Esophagus squamous epithelium (tissue), 5 donors: ENCODE results near the gene TNIP1. TPM values are rescaled to one million over a fixed set of nuclear protein-coding genes. Genes with fewer than 3 reads are reported as not detected.
A peak's percentile ranks its signal among the peaks of the same experiment; 100 is the strongest.

Experiments used
- DNase-seq: peaks from one replicate; lab custom pipeline; 2025; lab: John Stamatoyannopoulos, UW
- H3K27ac ChIP-seq, 4 donors: fragments of 200-600 bp; sonication (generic); one replicate each; pipeline ENCODE4 v1.5.1; 2016 to 2019; ENCODE audit warnings: mild to moderate bottlenecking in 1 of 4
- H3K27me3 ChIP-seq, 4 donors: fragments of 200-600 bp; sonication (generic); 1 replicate in 3 of 4; 2 replicates in 1 of 4; pipeline versions ENCODE4 v1.5.1 to v1.6.0; 2017 to 2021; ENCODE audit warnings: antibody characterized with exemption in 1 of 4
- H3K36me3 ChIP-seq, 3 donors: fragments of 200-600 bp; sonication (generic); one replicate each; pipeline ENCODE4 v1.5.1; 2016 to 2019
- H3K4me1 ChIP-seq, 3 donors: fragments of 200-600 bp; sonication (generic); one replicate each; pipeline ENCODE4 v1.5.1; 2017 to 2019
- H3K4me3 ChIP-seq, 4 donors: fragments of 200-600 bp; sonication (generic); 1 replicate in 3 of 4; 2 replicates in 1 of 4; pipeline ENCODE4 v1.5.1; 2016 to 2019; ENCODE audit warnings: mild to moderate bottlenecking in 2 of 4, moderate library complexity in 1 of 4
- H3K9me3 ChIP-seq, 3 donors: fragments of 200-600 bp; sonication (generic); one replicate each; pipeline ENCODE4 v1.5.1; 2016 to 2019
- POLR2A ChIP-seq, 4 donors: fragments of 450-650 bp; IDR thresholded peaks; one replicate each; pipeline ENCODE4 v1.6.1; 2017; ENCODE audit warnings: antibody characterized with exemption in 4 of 4, mild to moderate bottlenecking in 4 of 4, moderate library complexity in 3 of 4
- WGBS, 2 donors: methylation state at CpG; one replicate each; pipeline ENCODE4 v1.1.5; 2018; 5-methylcytosine and 5-hydroxymethylcytosine counted together
- intact Hi-C: fragments of 100-400 bp; cut with DNase I; formaldehyde crosslinking; loops from one replicate; pipeline ENCODE4 v1.15.0; 2022
- total RNA-seq, 4 donors: library from RNA; depleted of rRNA; stranded (reverse); fragments of >200 nt; gene quantifications; one replicate each; pipeline ENCODE4 v1.1.0, GENCODE V29; 2016
- TF ChIP-seq, protein P1 (sequence below), 6 experiments: fragments of 450-650 bp in 4 of 6; fragments of 200-600 bp in 2 of 6; sonication (generic) in 2 of 6; IDR thresholded peaks; one replicate each; pipeline ENCODE4 v1.5.1; 2016 to 2019; ENCODE audit warnings: antibody characterized with exemption in 6 of 6, mild to moderate bottlenecking in 4 of 6, moderate library complexity in 4 of 6
- donor health status: DM: yes; HTN: yes; CAD: no.

TNIP1 gene
- total RNA-seq, 4 donors from 2014 or later, result 55.5 to 109 (median 95.4) TPM

DNA sequence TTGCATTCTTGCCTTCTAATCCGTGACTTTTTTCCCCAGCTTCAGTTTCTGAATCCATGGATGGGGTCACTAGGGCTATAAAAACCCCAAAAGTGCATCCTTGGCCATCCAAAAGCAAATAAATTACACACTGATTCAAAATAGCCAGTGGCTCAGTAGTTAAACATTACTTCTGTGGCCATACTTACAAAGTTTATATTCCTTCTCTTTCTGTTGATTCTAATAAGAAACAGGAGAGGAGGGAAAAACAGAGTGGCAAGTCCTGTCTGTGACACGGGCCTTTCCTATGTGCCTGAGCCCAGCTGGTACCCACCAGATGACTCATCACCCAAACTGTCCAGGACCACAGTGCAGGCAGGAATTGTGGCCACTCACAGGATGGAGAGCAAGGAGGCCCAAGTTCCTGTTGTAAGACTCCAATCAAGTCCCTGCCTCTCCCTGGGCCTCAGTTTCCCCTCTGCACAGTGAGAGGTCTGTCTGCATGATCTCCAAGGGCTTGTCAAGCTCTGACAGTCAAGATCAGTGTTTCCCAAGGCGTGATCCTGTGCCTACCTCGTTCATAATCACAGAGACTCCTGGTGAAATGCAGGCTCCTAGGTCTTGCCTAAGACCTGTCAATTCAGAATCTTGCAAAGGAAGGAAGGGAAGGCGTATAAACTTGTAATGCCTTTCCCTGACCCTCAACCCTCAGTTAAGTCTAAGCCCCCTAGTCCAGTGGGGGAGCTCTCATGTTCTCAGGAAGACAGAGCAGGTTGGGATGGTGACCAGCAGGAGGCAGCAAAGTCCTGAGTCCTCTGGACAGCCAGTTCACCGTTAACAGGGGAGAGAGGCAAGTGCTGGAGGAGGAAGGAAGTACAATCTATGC is 29.5 kb downstream of the TNIP1 start:
- Histone ChIP-seq H3K9me3 (no peaks in the 10 kb centered on the region), H3K4me3 (no peak overlapping the region), H3K27ac (peak overlapping the region in 1 of 4 donors; percentile 19), H3K4me1 (peaks cover 0 to 23% (median 5%) of the 10 kb centered on the region in 3 donors), H3K36me3 (peaks cover 9 to 99% (median 33%) of the 10 kb centered on the region in 3 donors), H3K27me3 (no peaks in the 10 kb centered on the region)
- 69 to 77% methylated on average over 5 of the region's 6 CpGs for WGBS, 2 donors
- intact Hi-C loops, result no loop called here
- TF ChIP-seq, protein P1, sequence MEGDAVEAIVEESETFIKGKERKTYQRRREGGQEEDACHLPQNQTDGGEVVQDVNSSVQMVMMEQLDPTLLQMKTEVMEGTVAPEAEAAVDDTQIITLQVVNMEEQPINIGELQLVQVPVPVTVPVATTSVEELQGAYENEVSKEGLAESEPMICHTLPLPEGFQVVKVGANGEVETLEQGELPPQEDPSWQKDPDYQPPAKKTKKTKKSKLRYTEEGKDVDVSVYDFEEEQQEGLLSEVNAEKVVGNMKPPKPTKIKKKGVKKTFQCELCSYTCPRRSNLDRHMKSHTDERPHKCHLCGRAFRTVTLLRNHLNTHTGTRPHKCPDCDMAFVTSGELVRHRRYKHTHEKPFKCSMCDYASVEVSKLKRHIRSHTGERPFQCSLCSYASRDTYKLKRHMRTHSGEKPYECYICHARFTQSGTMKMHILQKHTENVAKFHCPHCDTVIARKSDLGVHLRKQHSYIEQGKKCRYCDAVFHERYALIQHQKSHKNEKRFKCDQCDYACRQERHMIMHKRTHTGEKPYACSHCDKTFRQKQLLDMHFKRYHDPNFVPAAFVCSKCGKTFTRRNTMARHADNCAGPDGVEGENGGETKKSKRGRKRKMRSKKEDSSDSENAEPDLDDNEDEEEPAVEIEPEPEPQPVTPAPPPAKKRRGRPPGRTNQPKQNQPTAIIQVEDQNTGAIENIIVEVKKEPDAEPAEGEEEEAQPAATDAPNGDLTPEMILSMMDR (IDR thresholded peaks at IDR 0.05), result peak; percentile 75 to 87 (median 78)
- no peak for TF ChIP-seq POLR2A (IDR thresholded peaks at IDR 0.05)
- DNase-seq, result no peak

DNA sequence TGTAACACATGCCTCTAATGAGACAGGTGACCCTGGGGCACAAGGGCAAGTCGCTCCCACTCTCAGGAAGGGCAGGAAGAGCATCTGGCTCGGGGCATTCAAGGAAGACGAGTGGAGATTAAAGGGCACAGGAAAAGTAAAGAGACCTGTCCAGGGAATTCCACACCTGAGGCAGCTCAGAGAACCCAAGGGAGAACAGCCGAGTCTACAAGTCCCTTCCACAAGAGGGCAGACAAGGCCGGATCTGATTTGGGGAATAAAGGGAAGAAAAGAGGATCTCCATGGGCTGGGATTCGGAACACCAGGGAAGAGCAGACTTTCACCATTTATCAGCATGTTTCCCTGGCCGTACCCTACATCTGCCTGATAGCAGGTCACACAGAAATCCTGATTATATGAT is 32.3 kb downstream of the TNIP1 start:
- Histone ChIP-seq H3K27ac (peak overlapping the region in 1 of 4 donors; percentile 6), H3K27me3 (no peaks in the 10 kb centered on the region), H3K36me3 (peaks cover 20 to 99% (median 32%) of the 10 kb centered on the region in 3 donors), H3K4me1 (peaks cover 0 to 23% (median 5%) of the 10 kb centered on the region in 3 donors), H3K4me3 (no peak overlapping the region), H3K9me3 (no peaks in the 10 kb centered on the region)
- TF ChIP-seq POLR2A (IDR thresholded peaks at IDR 0.05), result no peak
- TF ChIP-seq, protein P1 (IDR thresholded peaks at IDR 0.05), result peak in 4 of 6 experiments; percentile 6 to 37 (median 19)
- intact Hi-C loops, result no loop called here
- no peak for DNase-seq
- WGBS, 2 donors, result 66 to 77% methylated on average over 6 to 7 of the region's 7 CpGs

DNA sequence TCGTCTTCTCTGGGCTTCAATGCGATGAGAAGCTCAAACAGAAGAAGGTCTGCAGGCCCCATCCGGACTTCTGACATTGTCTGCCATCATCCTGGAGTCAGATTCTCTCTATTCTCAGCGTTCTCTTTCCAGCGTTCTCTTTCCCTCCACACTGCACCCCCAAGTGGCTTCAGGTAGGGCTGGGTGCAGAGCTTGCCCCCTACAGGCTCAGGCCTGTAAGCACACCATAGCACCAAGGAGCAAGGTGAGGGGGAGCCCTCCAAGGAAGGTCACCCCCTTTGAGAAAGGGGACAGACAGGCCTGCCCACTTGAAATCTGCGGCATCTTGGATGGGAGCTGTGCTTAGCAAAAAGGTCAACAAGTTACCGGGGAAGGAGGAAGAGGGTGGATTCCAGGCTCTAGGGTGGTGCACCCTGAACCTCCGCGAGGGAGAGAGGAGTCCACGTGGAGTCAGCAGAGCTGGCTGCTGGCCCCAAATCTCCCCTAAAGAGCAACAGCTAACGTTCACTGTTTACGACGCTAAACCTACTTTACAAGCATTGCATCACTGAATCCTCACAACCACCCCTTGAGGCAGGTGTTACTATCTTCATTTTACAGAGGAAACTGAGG is 32.9 kb downstream of the TNIP1 start:
- Histone ChIP-seq H3K27ac (peak overlapping the region in 2 of 4 donors; percentile 5 to 6), H3K4me1 (peaks cover 0 to 29% (median 5%) of the 10 kb centered on the region in 3 donors), H3K36me3 (peaks cover 17 to 99% (median 34%) of the 10 kb centered on the region in 3 donors), H3K27me3 (no peaks in the 10 kb centered on the region), H3K4me3 (no peak overlapping the region), H3K9me3 (no peaks in the 10 kb centered on the region)
- intact Hi-C loops, result no loop called here
- 66 to 72% methylated on average over 9 to 12 of the region's 13 CpGs for WGBS, 2 donors
- TF ChIP-seq, protein P1 (IDR thresholded peaks at IDR 0.05), result peak; percentile 38 to 83 (median 69)
- TF ChIP-seq POLR2A (IDR thresholded peaks at IDR 0.05), result no peak
- DNase-seq, result no peak

DNA sequence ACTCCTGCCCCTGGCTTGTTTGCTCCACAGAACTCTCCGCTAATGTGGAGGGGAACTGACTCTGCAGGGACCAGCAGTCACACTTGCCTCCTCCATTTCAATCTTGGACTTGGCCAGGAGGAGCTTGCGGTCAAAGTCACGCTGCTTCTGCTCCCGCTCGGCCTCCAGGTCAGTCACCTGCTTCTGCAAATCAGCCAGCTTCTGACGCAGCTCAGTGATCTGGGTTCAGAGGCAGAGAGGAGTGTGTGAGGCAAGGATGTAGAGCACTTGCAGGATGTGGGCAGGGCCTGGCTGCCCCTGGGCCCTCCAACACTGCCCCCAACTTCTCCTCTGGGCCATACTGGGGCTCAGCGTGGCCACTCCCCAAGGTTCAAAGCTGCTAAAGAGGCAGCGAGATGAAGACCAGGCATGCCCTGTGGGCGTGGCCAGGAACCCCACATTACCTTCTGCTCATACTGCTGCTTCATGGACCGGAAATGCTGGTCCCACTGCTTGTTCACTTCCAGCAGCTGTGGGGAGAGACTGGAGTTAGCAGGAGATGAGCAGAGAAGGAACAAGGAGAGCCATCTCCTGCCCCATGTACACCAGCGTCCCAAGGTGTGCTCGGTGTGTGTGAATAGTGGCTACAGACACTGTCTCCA is 38.3 kb downstream of the TNIP1 start:
- no peaks in the 10 kb centered on the region for H3K27me3 ChIP-seq
- peaks cover 23 to 100% (median 30%) of the 10 kb centered on the region in 3 donors for H3K36me3 ChIP-seq
- 85 to 100% methylated on average over 3 to 9 of the region's 12 CpGs for WGBS, 2 donors
- no peak for TF ChIP-seq POLR2A (IDR thresholded peaks at IDR 0.05)
- TF ChIP-seq, protein P1 (IDR thresholded peaks at IDR 0.05), result no peak
- peaks cover 0 to 63% (median 45%) of the 10 kb centered on the region in 3 donors for H3K4me1 ChIP-seq
- no peaks in the 10 kb centered on the region for H3K9me3 ChIP-seq
- intact Hi-C loops, result no loop called here
- H3K4me3 ChIP-seq, result no peak overlapping the region
- peak overlapping the region; percentile 74 to 89 (median 82) for H3K27ac ChIP-seq
- no peak for DNase-seq
